Liver (tissue), 9 donors: ENCODE results near the gene LAMC2. TPM values are rescaled to one million over a fixed set of nuclear protein-coding genes. Genes with fewer than 3 reads are reported as not detected.

Source experiments
- DNase-seq: peaks from one replicate; pipeline ENCODE4 v3.0.0-alpha.2; 2017; ENCODE audit warnings: low spot score
- H3K27ac ChIP-seq, 2 donors: one replicate each; pipeline ENCODE4 v1.7.0; 2013; ENCODE audit warnings: inconsistent platforms in 2 of 2, low read length in 2 of 2, control low read depth in 1 of 2, low read depth in 1 of 2, mild to moderate bottlenecking in 1 of 2
- H3K27me3 ChIP-seq, 4 donors: one replicate each; pipeline versions ENCODE4 v1.6.1 to v1.7.0; 2013; ENCODE audit warnings: low read length in 3 of 4, inconsistent platforms in 1 of 4, mild to moderate bottlenecking in 1 of 4, moderate library complexity in 1 of 4; ENCODE audit not compliant: control insufficient read depth in 4 of 4, insufficient read depth in 4 of 4
- H3K36me3 ChIP-seq, 4 donors: one replicate each; pipeline versions ENCODE4 v1.6.1 to v1.7.0; 2013; ENCODE audit warnings: low read length in 3 of 4, mild to moderate bottlenecking in 3 of 4, low read depth in 1 of 4, moderate library complexity in 1 of 4; ENCODE audit not compliant: control insufficient read depth in 4 of 4, insufficient read depth in 3 of 4
- H3K4me1 ChIP-seq, 4 donors: one replicate each; pipeline versions ENCODE4 v1.6.1 to v1.7.0; 2013; ENCODE audit warnings: low read length in 3 of 4, mild to moderate bottlenecking in 3 of 4, moderate library complexity in 1 of 4; ENCODE audit not compliant: control insufficient read depth in 4 of 4, insufficient read depth in 4 of 4
- H3K4me3 ChIP-seq, 3 donors: one replicate each; pipeline versions ENCODE4 v1.6.1 to v1.7.0; 2013; ENCODE audit warnings: low read length in 3 of 3, control low read depth in 1 of 3, low read depth in 1 of 3, mild to moderate bottlenecking in 1 of 3
- H3K9ac ChIP-seq, 2 donors: one replicate each; pipeline ENCODE4 v1.7.0; 2013; ENCODE audit warnings: low read length in 2 of 2, mild to moderate bottlenecking in 2 of 2, moderate library complexity in 2 of 2, control low read depth in 1 of 2, low read depth in 1 of 2
- H3K9me3 ChIP-seq, 4 donors: one replicate each; pipeline versions ENCODE4 v1.6.1 to v1.7.0; 2013; ENCODE audit warnings: low read length in 3 of 4; ENCODE audit not compliant: control insufficient read depth in 4 of 4
- FOXA2 ChIP-seq: IDR thresholded peaks from 2 replicates; pipeline ENCODE4 v1.6.1; 2016; ENCODE audit warnings: antibody characterized with exemption
- GABPA ChIP-seq, 2 donors: IDR thresholded peaks in 1 of 2; conservative IDR thresholded peaks in 1 of 2; 2 replicates each; pipeline ENCODE4 v1.6.1; 2016; ENCODE audit warnings: antibody characterized with exemption in 2 of 2, mild to moderate bottlenecking in 1 of 2, moderate library complexity in 1 of 2
- JUND ChIP-seq, 2 donors: IDR thresholded peaks; 2 replicates each; pipeline ENCODE4 v1.6.1; 2016; ENCODE audit warnings: antibody characterized with exemption in 2 of 2
- NR2F2 ChIP-seq: IDR thresholded peaks from 2 replicates; pipeline ENCODE4 v1.6.1; 2016; ENCODE audit warnings: antibody characterized with exemption
- RAD21 ChIP-seq, 2 donors: IDR thresholded peaks; 2 replicates each; pipeline ENCODE4 v1.6.1; 2016; ENCODE audit warnings: antibody characterized with exemption in 2 of 2, mild to moderate bottlenecking in 2 of 2
- SP1 ChIP-seq: IDR thresholded peaks from 2 replicates; pipeline ENCODE4 v1.6.1; 2018; ENCODE audit warnings: antibody characterized with exemption, mild to moderate bottlenecking
- TAF1 ChIP-seq: conservative IDR thresholded peaks from 2 replicates; pipeline ENCODE4 v1.6.1; 2016; ENCODE audit warnings: antibody characterized with exemption, mild to moderate bottlenecking
- WGBS: extraction: QIAGEN DNeasy Blood & Tissue Kit; methylation state at CpG from one replicate; pipeline ENCODE4 v1.1.7; 2013; 5-methylcytosine and 5-hydroxymethylcytosine counted together
- polyA plus RNA-seq, 2 donors: library from polyadenylated mRNA; stranded (reverse) in 1 of 2; unstranded in 1 of 2; fragments of 200-250 nt in 1 of 2; fragments of >200 nt in 1 of 2; fragmentation: Nextera tagmentation in 1 of 2; extraction: Ambion mirVana in 1 of 2; gene quantifications; one replicate each; pipeline versions ENCODE4 v1.2.1 to v1.2.3, GENCODE V29; 2013 to 2015
- total RNA-seq, 2 donors: library from RNA; depleted of rRNA; stranded (reverse); fragments of >200 nt; gene quantifications; one replicate each; pipeline ENCODE4 v1.2.3, GENCODE V29; 2014
- TF ChIP-seq, protein P1 (sequence below): IDR thresholded peaks from 2 replicates; pipeline ENCODE4 v1.6.1; 2016; ENCODE audit warnings: antibody characterized with exemption
- TF ChIP-seq, protein P2 (sequence below): IDR thresholded peaks from 2 replicates; pipeline ENCODE4 v1.6.1; 2016; ENCODE audit warnings: antibody characterized with exemption
- TF ChIP-seq, protein P3 (sequence below): IDR thresholded peaks from 2 replicates; pipeline ENCODE4 v1.6.1; 2016; ENCODE audit warnings: antibody characterized with exemption
- TF ChIP-seq, protein P4 (sequence below): IDR thresholded peaks from 2 replicates; pipeline ENCODE4 v1.6.1; 2016; ENCODE audit warnings: antibody characterized with exemption, mild to moderate bottlenecking
- TF ChIP-seq, protein P5 (sequence below): fragments of 150-350 bp; IDR thresholded peaks from 2 replicates; pipeline ENCODE4 v1.5.1; 2017; ENCODE audit warnings: improper control_type of control experiment, low read depth, low read length; ENCODE audit not compliant: missing input control
- donor health status: healthy.
- donor health status: healthy.
- donor health status: healthy.
- donor health status: healthy.
- donor health status: healthy.

Gene LAMC2
- total RNA-seq (under 1 TPM; 0.05 to 0.42 TPM), polyA plus RNA-seq (under 1 TPM; 0.14 to 0.18 TPM)

DNA sequence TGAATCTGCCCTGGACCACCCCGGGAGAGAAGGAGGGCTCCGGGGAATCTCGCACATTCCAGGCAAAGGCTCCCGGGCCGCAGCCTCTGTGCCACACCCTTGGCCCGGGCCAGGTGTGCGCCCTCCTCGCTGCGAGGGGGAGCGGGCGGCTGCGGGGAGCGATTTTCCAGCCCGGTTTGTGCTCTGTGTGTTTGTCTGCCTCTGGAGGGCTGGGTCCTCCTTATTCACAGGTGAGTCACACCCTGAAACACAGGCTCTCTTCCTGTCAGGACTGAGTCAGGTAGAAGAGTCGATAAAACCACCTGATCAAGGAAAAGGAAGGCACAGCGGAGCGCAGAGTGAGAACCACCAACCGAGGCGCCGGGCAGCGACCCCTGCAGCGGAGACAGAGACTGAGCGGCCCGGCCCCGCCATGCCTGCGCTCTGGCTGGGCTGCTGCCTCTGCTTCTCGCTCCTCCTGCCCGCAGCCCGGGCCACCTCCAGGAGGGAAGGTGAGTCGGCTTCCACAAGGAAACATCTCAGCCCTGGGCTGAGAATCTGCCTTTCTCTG lies at the start of gene LAMC2:
LAMC2 (plus strand) TSS at position 324 of the 550 bp plus-strand sequence; CDS start at position 413, 89 bp downstream.
- WGBS: 10% methylated on average over 30 of the region's 30 CpGs
- Histone ChIP-seq H3K4me3 (peak within 1 kb of the TSS in 2 of 3 donors; percentile 13 to 26), H3K27me3 (no peaks in the 10 kb centered on the region), H3K4me1 (peaks cover 0 to 6% (median 4%) of the 10 kb centered on the region in 4 donors), H3K36me3 (no peaks in the 10 kb centered on the region), H3K9me3 (peaks cover 0 to 1% (median 0%) of the 10 kb centered on the region in 4 donors), H3K27ac (no peak within 1 kb of the TSS), H3K9ac (no peak within 1 kb of the TSS)
- DNase-seq: no peak
- TF ChIP-seq, protein P1, sequence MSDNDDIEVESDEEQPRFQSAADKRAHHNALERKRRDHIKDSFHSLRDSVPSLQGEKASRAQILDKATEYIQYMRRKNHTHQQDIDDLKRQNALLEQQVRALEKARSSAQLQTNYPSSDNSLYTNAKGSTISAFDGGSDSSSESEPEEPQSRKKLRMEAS: no peak
- TF ChIP-seq SP1 (no peak), RAD21 (IDR thresholded peaks at IDR 0.05) (peak in 1 of 2 donors; percentile 5)

DNA sequence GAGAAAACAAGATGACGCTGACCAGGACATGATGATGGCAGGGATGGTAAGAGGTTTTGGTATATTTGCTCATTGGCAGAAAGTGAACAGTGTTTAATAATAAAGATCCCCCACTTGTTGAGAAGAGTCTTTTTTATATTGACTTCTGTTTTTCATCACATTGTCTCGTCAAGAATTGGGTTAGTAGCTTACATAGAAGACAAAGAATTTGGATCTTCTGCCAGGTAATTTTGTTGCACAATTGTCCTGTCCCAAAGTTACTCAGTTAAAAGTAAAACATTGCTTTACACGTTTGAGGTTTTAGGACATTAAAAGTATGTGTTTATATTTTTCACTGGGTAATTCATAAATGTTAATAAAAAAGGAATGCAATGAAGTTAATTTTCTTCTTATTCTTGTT lies 48.3 kb upstream of the LAMC2 start:
- Histone ChIP-seq H3K27me3 (no peaks in the 10 kb centered on the region), H3K27ac (no peak overlapping the region), H3K4me3 (no peak overlapping the region), H3K9ac (no peak overlapping the region), H3K9me3 (no peaks in the 10 kb centered on the region), H3K36me3 (peaks cover 8 to 43% (median 37%) of the 10 kb centered on the region in 4 donors), H3K4me1 (peaks cover 0 to 5% (median 0%) of the 10 kb centered on the region in 4 donors)
- WGBS: 50% methylated on average over 3 of the region's 3 CpGs
- DNase-seq: no peak
- TF ChIP-seq TAF1: no peak
- TF ChIP-seq, protein P2, sequence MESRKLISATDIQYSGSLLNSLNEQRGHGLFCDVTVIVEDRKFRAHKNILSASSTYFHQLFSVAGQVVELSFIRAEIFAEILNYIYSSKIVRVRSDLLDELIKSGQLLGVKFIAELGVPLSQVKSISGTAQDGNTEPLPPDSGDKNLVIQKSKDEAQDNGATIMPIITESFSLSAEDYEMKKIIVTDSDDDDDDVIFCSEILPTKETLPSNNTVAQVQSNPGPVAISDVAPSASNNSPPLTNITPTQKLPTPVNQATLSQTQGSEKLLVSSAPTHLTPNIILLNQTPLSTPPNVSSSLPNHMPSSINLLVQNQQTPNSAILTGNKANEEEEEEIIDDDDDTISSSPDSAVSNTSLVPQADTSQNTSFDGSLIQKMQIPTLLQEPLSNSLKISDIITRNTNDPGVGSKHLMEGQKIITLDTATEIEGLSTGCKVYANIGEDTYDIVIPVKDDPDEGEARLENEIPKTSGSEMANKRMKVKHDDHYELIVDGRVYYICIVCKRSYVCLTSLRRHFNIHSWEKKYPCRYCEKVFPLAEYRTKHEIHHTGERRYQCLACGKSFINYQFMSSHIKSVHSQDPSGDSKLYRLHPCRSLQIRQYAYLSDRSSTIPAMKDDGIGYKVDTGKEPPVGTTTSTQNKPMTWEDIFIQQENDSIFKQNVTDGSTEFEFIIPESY: no peak
- TF ChIP-seq, protein P3, sequence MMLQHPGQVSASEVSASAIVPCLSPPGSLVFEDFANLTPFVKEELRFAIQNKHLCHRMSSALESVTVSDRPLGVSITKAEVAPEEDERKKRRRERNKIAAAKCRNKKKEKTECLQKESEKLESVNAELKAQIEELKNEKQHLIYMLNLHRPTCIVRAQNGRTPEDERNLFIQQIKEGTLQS: no peak
- no peak for TF ChIP-seq FOXA2
- TF ChIP-seq, protein P4, sequence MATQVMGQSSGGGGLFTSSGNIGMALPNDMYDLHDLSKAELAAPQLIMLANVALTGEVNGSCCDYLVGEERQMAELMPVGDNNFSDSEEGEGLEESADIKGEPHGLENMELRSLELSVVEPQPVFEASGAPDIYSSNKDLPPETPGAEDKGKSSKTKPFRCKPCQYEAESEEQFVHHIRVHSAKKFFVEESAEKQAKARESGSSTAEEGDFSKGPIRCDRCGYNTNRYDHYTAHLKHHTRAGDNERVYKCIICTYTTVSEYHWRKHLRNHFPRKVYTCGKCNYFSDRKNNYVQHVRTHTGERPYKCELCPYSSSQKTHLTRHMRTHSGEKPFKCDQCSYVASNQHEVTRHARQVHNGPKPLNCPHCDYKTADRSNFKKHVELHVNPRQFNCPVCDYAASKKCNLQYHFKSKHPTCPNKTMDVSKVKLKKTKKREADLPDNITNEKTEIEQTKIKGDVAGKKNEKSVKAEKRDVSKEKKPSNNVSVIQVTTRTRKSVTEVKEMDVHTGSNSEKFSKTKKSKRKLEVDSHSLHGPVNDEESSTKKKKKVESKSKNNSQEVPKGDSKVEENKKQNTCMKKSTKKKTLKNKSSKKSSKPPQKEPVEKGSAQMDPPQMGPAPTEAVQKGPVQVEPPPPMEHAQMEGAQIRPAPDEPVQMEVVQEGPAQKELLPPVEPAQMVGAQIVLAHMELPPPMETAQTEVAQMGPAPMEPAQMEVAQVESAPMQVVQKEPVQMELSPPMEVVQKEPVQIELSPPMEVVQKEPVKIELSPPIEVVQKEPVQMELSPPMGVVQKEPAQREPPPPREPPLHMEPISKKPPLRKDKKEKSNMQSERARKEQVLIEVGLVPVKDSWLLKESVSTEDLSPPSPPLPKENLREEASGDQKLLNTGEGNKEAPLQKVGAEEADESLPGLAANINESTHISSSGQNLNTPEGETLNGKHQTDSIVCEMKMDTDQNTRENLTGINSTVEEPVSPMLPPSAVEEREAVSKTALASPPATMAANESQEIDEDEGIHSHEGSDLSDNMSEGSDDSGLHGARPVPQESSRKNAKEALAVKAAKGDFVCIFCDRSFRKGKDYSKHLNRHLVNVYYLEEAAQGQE: no peak
- TF ChIP-seq GABPA (IDR thresholded peaks at IDR 0.05 in 1 of 2, conservative IDR thresholded peaks at IDR 0.05 in 1 of 2): no peak
- TF ChIP-seq, protein P5, sequence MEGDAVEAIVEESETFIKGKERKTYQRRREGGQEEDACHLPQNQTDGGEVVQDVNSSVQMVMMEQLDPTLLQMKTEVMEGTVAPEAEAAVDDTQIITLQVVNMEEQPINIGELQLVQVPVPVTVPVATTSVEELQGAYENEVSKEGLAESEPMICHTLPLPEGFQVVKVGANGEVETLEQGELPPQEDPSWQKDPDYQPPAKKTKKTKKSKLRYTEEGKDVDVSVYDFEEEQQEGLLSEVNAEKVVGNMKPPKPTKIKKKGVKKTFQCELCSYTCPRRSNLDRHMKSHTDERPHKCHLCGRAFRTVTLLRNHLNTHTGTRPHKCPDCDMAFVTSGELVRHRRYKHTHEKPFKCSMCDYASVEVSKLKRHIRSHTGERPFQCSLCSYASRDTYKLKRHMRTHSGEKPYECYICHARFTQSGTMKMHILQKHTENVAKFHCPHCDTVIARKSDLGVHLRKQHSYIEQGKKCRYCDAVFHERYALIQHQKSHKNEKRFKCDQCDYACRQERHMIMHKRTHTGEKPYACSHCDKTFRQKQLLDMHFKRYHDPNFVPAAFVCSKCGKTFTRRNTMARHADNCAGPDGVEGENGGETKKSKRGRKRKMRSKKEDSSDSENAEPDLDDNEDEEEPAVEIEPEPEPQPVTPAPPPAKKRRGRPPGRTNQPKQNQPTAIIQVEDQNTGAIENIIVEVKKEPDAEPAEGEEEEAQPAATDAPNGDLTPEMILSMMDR: no peak
- TF ChIP-seq JUND (IDR thresholded peaks at IDR 0.05): no peak
- no peak for TF ChIP-seq NR2F2
- no peak for TF ChIP-seq SP1
